ENCODE data around the gene ZIC4.

DNA sequence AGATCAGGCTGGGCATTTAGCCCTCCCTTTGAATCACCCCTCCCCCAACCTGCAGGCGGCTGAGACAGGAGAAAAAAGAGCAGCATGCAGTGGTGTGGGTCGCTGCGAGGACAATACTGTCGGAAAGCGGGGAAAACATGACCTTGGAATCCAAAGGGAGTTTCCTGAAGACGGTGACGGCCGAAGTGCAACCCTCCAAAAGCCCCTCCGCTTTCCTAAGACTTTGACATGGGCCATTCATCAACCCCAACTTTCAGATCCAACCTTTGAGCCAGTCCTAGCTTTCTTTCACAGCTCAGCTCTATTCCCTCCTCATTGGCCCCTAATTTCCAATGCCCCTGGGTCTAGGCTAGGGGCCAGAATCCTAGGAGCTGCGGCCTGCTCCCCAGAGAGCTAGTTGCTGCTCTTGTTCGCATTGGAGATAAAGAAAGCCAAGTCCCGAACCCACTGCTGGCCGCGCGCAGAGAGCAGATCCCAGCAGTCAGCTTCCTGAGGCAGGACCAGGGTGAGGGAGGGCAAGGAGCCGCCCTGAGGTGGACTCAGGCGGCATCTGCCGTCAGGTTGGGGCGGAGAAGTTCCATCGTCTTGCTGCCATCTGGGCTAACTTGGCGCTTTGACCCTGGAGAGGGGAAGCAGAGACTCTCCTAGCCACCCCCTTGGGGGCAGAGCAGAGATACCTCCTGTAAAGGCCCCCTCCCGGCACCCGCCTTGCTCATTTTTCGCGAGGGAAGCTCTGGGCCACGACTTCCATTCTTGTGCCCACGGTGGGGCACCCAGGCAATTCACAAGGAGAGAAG lies 914 bp downstream of the ZIC4 start:
- TF ChIP-seq POLR2A (IDR thresholded peaks at IDR 0.05; ENCODE audit: low read length): no peak
- TF ChIP-seq GATA1 (IDR thresholded peaks at IDR 0.05; ENCODE audit: low read depth, low read length): no peak
